ENCODE data around the gene KLHL11.

DNA sequence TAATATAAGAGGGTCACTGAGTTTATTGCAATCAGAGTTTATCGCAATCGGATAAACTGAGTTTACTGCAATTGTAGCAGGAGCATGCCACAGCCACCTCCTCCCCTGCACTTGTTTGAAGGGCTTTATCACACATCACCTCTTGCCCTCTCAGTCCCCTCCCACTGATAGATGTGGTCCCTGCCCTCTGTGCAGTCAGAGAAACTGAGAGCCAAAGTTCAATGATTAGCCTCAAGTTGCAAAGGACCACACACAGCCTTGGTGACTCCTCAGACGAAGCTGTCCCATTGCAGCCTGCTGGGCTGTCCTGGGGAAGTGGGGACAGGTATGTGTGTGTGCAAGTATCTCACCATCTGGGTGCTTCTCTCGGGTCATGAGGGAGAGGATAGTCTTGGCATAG lies 39.9 kb upstream of the KLHL11 start:
- TF ChIP-seq, protein P1, sequence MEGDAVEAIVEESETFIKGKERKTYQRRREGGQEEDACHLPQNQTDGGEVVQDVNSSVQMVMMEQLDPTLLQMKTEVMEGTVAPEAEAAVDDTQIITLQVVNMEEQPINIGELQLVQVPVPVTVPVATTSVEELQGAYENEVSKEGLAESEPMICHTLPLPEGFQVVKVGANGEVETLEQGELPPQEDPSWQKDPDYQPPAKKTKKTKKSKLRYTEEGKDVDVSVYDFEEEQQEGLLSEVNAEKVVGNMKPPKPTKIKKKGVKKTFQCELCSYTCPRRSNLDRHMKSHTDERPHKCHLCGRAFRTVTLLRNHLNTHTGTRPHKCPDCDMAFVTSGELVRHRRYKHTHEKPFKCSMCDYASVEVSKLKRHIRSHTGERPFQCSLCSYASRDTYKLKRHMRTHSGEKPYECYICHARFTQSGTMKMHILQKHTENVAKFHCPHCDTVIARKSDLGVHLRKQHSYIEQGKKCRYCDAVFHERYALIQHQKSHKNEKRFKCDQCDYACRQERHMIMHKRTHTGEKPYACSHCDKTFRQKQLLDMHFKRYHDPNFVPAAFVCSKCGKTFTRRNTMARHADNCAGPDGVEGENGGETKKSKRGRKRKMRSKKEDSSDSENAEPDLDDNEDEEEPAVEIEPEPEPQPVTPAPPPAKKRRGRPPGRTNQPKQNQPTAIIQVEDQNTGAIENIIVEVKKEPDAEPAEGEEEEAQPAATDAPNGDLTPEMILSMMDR (IDR thresholded peaks at IDR 0.05; ENCODE audit: low read depth, low read length, missing input control): no peak
- TF ChIP-seq, protein P2, sequence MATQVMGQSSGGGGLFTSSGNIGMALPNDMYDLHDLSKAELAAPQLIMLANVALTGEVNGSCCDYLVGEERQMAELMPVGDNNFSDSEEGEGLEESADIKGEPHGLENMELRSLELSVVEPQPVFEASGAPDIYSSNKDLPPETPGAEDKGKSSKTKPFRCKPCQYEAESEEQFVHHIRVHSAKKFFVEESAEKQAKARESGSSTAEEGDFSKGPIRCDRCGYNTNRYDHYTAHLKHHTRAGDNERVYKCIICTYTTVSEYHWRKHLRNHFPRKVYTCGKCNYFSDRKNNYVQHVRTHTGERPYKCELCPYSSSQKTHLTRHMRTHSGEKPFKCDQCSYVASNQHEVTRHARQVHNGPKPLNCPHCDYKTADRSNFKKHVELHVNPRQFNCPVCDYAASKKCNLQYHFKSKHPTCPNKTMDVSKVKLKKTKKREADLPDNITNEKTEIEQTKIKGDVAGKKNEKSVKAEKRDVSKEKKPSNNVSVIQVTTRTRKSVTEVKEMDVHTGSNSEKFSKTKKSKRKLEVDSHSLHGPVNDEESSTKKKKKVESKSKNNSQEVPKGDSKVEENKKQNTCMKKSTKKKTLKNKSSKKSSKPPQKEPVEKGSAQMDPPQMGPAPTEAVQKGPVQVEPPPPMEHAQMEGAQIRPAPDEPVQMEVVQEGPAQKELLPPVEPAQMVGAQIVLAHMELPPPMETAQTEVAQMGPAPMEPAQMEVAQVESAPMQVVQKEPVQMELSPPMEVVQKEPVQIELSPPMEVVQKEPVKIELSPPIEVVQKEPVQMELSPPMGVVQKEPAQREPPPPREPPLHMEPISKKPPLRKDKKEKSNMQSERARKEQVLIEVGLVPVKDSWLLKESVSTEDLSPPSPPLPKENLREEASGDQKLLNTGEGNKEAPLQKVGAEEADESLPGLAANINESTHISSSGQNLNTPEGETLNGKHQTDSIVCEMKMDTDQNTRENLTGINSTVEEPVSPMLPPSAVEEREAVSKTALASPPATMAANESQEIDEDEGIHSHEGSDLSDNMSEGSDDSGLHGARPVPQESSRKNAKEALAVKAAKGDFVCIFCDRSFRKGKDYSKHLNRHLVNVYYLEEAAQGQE (IDR thresholded peaks at IDR 0.05): no peak
- TF ChIP-seq SP1 (IDR thresholded peaks at IDR 0.05) (no peak), RXRA (IDR thresholded peaks at IDR 0.05) (no peak), JUND (IDR thresholded peaks at IDR 0.05) (no peak)
- TF ChIP-seq, protein P3, sequence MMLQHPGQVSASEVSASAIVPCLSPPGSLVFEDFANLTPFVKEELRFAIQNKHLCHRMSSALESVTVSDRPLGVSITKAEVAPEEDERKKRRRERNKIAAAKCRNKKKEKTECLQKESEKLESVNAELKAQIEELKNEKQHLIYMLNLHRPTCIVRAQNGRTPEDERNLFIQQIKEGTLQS (IDR thresholded peaks at IDR 0.05): no peak

All from liver (tissue), 3 donors.